SU-DHL-6 (cell line): ENCODE results near the gene KMT2D.

Experiments
- H2AFZ ChIP-seq: fragments of 200-600 bp; sonication (generic); 2 replicates; pipeline ENCODE4 v1.6.1; 2014; ENCODE audit warnings: low read depth, mild to moderate bottlenecking, moderate library complexity, mixed read lengths, antibody characterized with exemption, low read length; ENCODE audit not compliant: severe bottlenecking
- H3F3A ChIP-seq: fragments of 200-600 bp; shearing (Covaris generic); 2 replicates; pipeline ENCODE4 v1.6.0; 2016; ENCODE audit warnings: antibody characterized with exemption, mild to moderate bottlenecking; ENCODE audit not compliant: insufficient read depth
- H3K27ac ChIP-seq: fragments of 200-600 bp; sonication (generic); 2 replicates; pipeline ENCODE4 v1.5.1; 2016; ENCODE audit warnings: low read depth, mild to moderate bottlenecking, low read length, moderate library complexity, mixed read lengths
- H3K27me3 ChIP-seq: fragments of 200-600 bp; sonication (generic), shearing (Covaris generic); 2 replicates; pipeline ENCODE4 v1.6.0; 2014; ENCODE audit warnings: mild to moderate bottlenecking, low read length
- H3K36me3 ChIP-seq: fragments of 200-600 bp; sonication (generic); 2 replicates; pipeline ENCODE4 v1.6.1; 2014; ENCODE audit warnings: mild to moderate bottlenecking, low read length, mixed read lengths
- H3K4me2 ChIP-seq: fragments of 300-600, 200-600 bp; shearing (Covaris generic), sonication (generic); 2 replicates; pipeline ENCODE4 v1.6.0; 2014; ENCODE audit warnings: low read length, low read depth, mild to moderate bottlenecking; ENCODE audit not compliant: poor library complexity, severe bottlenecking
- H3K4me3 ChIP-seq: fragments of 200-600 bp; sonication (generic); 2 replicates; pipeline ENCODE4 v1.5.1; 2014; ENCODE audit warnings: antibody characterized with exemption, low read length, mild to moderate bottlenecking, mixed read lengths; ENCODE audit not compliant: insufficient read depth, poor library complexity, severe bottlenecking
- H3K79me2 ChIP-seq: fragments of 200-600 bp; sonication (generic); 2 replicates; pipeline ENCODE4 v1.6.1; 2014; ENCODE audit warnings: mild to moderate bottlenecking, low read length, moderate library complexity; ENCODE audit not compliant: insufficient read depth
- H3K9ac ChIP-seq: fragments of 200-600 bp; sonication (generic); 2 replicates; pipeline ENCODE4 v1.7.0; 2014; ENCODE audit warnings: mild to moderate bottlenecking, low read length
- H3K9me2 ChIP-seq: fragments of 200-600 bp; sonication (generic); replicated peaks from 2 replicates; pipeline ENCODE4 v1.6.1; 2014; ENCODE audit warnings: low read length; ENCODE audit not compliant: insufficient read depth
- H3K9me3 ChIP-seq: fragments of 200-600 bp; sonication (generic); 2 replicates; pipeline ENCODE4 v1.6.1; 2014; ENCODE audit warnings: low read length, mixed read lengths; ENCODE audit not compliant: insufficient read depth
- H4K20me1 ChIP-seq: fragments of 200-600 bp; sonication (generic); 2 replicates; pipeline ENCODE4 v1.6.1; 2014; ENCODE audit warnings: low read depth, mild to moderate bottlenecking, antibody characterized with exemption, low read length, moderate library complexity, mixed read lengths
- EZH2phosphoT487 ChIP-seq: fragments of 200-600 bp; sonication (generic), shearing (Covaris generic); conservative IDR thresholded peaks from 2 replicates; pipeline ENCODE4 v1.6.1; 2018; ENCODE audit warnings: mild to moderate bottlenecking, antibody characterized with exemption, low read length, moderate library complexity, mixed read lengths
- TF ChIP-seq, protein P1 (sequence below): fragments of 200-600 bp; sonication (generic); IDR thresholded peaks from one replicate; pipeline ENCODE4 v1.5.1; 2017; ENCODE audit warnings: antibody characterized with exemption, mild to moderate bottlenecking, low read length, moderate library complexity; ENCODE audit not compliant: insufficient read depth, poor library complexity, severe bottlenecking

Gene KMT2D

DNA sequence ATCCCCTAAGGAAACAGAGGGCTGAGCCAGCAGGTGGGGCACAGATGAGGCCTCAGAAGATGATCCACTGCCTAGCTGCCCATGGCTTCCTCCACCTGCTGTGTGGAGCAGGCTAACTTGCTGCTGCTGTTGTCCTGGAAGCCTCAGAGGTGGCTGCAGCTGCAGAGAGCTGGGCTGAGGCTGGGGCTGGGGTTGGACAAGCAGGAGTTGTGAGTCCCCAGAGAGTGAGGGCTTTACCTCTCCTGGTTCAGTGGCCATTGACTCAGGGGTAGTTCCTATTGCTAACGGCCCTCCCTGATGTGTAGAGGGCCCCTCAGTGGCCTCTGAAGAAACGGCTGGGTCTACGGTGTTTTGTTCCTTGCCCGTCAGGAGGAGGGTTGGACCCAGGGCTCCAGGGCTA is 28.3 kb downstream of the KMT2D start:
- Histone ChIP-seq H3K9ac (no peak overlapping the region), H3K36me3 (peaks cover 3% of the 10 kb centered on the region), H3K27me3 (no peaks in the 10 kb centered on the region), H3K9me2 (no peaks in the 10 kb centered on the region), H3K9me3 (no peaks in the 10 kb centered on the region), H3K79me2 (no peaks in the 10 kb centered on the region), H3K4me2 (no peak overlapping the region), H3K4me3 (no peak overlapping the region), H3K27ac (no peak overlapping the region), H3F3A (no peaks in the 10 kb centered on the region), H4K20me1 (no peaks in the 10 kb centered on the region), H2AFZ (no peak overlapping the region)
- TF ChIP-seq, protein P1, sequence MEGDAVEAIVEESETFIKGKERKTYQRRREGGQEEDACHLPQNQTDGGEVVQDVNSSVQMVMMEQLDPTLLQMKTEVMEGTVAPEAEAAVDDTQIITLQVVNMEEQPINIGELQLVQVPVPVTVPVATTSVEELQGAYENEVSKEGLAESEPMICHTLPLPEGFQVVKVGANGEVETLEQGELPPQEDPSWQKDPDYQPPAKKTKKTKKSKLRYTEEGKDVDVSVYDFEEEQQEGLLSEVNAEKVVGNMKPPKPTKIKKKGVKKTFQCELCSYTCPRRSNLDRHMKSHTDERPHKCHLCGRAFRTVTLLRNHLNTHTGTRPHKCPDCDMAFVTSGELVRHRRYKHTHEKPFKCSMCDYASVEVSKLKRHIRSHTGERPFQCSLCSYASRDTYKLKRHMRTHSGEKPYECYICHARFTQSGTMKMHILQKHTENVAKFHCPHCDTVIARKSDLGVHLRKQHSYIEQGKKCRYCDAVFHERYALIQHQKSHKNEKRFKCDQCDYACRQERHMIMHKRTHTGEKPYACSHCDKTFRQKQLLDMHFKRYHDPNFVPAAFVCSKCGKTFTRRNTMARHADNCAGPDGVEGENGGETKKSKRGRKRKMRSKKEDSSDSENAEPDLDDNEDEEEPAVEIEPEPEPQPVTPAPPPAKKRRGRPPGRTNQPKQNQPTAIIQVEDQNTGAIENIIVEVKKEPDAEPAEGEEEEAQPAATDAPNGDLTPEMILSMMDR: no peak
- no peak for TF ChIP-seq EZH2phosphoT487

DNA sequence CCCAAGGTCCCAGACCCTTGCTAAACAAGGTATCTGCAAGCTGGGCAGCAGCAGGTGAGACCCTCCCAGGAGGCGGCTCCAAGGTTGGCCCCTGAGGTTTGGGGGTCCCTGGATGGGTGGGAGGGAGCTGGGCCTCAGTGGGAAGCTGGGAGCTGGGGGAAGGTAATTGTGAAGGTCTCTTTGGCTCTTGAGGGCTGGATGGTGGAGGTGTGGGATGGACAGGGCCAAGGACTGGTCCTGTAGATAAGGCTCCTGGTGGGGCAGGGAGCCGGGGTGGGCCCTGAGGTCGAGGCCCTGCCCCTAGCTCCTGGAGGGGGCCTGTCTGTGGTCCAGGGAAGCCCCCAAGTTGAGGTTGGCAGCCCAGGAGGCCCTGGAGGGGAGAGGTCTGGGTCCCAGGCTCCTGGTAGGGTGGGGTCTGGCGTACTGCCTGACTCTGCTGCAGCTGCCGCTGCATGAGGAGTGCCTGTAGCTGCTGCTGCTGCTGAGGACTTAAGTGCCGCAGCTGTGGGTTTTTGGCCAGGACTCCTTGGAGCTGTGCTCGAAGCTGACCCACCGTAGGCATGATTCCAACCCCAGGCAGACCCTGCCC is 28.9 kb downstream of the KMT2D start:
- Histone ChIP-seq H3F3A (no peaks in the 10 kb centered on the region), H3K4me3 (no peak overlapping the region), H3K79me2 (no peaks in the 10 kb centered on the region), H3K4me2 (no peak overlapping the region), H3K27ac (no peak overlapping the region), H3K9ac (no peak overlapping the region), H3K9me3 (no peaks in the 10 kb centered on the region), H3K36me3 (no peaks in the 10 kb centered on the region; the same call in none of the 2 replicates), H2AFZ (no peak overlapping the region), H4K20me1 (no peaks in the 10 kb centered on the region), H3K27me3 (no peaks in the 10 kb centered on the region), H3K9me2 (no peaks in the 10 kb centered on the region)
- TF ChIP-seq EZH2phosphoT487: no peak
- TF ChIP-seq, protein P1: no peak

DNA sequence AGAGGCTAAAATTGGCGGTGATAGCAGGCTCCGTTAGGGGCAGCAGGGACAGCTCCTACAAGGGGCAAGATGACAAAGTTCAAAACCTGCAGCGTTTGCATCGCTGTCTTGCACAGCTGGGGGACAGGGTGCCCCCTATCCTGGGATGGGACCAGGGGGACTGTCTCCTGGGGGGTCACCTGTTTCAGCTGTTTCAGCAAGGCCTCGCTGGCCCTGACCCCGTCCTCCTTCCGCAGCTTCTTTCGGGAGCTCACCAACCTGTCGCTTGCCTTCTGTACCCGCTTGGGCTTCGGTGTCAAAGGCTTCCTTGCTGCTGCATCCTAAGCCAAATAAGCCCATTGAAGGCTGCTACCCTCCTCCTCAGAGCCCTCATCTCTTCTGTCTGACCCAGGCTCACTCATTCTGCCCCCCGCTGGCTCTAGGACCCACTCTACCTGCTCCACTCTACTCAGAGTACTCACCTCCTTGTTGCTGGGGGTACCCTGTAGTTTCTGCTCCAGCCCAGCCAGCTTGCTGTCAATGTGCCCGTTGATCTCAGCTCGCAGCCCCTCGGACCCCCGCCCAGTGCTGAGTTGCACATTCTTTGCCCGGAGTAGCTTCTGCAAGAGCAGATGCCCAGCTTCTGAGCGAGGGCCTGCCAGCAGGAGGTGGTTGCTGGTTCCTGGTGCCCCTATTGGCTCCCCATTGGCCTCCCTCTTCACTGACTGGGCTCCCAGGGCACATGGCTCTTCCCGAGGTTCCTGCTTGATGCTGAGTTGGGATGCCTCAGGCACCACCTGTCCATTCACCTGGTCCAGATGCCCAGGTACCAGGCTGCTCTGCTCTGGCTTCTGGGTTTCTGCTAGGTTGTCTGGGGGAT is 29.7 kb downstream of the KMT2D start:
- Histone ChIP-seq H3K4me3 (no peak overlapping the region), H3K36me3 (no peaks in the 10 kb centered on the region; the same call in 1 of the 2 replicates), H3K9ac (no peak overlapping the region), H3K79me2 (no peaks in the 10 kb centered on the region), H3K9me3 (no peaks in the 10 kb centered on the region), H3K4me2 (no peak overlapping the region), H3K27ac (no peak overlapping the region), H4K20me1 (no peaks in the 10 kb centered on the region), H2AFZ (no peak overlapping the region), H3K9me2 (no peaks in the 10 kb centered on the region), H3K27me3 (no peaks in the 10 kb centered on the region), H3F3A (no peaks in the 10 kb centered on the region)
- TF ChIP-seq, protein P1: no peak
- no peak for TF ChIP-seq EZH2phosphoT487
